Measurements from ENCODE around the gene SLC22A2. TPM values are rescaled to one million over a fixed set of nuclear protein-coding genes. Genes with fewer than 3 reads are reported as not detected.

SLC22A2 gene
- total and polyA plus RNA-seq, 2 experiments from 2014 or later: 0.43 to 0.57 TPM

DNA sequence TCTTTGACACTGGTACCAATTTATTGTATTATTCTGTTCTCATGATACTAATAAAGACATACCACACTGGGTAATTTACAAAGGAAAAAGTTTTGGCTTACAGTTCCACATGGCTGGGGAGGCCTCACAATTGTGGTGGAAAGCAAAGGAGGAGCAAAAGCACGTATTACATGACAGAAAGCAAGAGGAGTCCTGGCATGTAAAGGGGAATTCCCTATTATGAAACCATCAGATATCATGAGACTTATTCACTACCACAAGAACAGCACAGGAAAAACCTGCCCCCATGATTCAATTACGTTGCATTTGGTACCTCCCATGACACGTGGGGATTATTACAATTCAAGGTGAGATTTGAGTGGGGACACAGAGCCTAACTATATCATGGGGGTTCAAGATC is 43.4 kb downstream of the SLC22A2 start:
- 54% methylated on average over 3 of the region's 3 CpGs for WGBS (ENCODE audit: low lambda C conversion rate, missing lambda C conversion rate)
- Histone ChIP-seq H3K4me1 (ENCODE audit: insufficient read depth) (peaks cover 6% of the 10 kb centered on the region), H3K9me2 (replicated peaks; ENCODE audit: insufficient read depth) (no peaks in the 10 kb centered on the region), H3K9me3 (ENCODE audit: low read depth) (no peaks in the 10 kb centered on the region), H3K27me3 (peaks cover 3% of the 10 kb centered on the region), H3K79me2 (no peaks in the 10 kb centered on the region), H3K4me2 (no peak overlapping the region), H3K27ac (no peak overlapping the region), H2AFZ (no peak overlapping the region), H3K4me3 (no peak overlapping the region), H4K20me1 (ENCODE audit: insufficient read depth, poor library complexity, severe bottlenecking) (no peaks in the 10 kb centered on the region), H3K36me3 (replicated peaks; ENCODE audit: insufficient read depth, low read depth) (no peaks in the 10 kb centered on the region)
- TF ChIP-seq, protein P1, sequence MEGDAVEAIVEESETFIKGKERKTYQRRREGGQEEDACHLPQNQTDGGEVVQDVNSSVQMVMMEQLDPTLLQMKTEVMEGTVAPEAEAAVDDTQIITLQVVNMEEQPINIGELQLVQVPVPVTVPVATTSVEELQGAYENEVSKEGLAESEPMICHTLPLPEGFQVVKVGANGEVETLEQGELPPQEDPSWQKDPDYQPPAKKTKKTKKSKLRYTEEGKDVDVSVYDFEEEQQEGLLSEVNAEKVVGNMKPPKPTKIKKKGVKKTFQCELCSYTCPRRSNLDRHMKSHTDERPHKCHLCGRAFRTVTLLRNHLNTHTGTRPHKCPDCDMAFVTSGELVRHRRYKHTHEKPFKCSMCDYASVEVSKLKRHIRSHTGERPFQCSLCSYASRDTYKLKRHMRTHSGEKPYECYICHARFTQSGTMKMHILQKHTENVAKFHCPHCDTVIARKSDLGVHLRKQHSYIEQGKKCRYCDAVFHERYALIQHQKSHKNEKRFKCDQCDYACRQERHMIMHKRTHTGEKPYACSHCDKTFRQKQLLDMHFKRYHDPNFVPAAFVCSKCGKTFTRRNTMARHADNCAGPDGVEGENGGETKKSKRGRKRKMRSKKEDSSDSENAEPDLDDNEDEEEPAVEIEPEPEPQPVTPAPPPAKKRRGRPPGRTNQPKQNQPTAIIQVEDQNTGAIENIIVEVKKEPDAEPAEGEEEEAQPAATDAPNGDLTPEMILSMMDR (IDR thresholded peaks at IDR 0.05; ENCODE audit: poor library complexity): no peak
- TF ChIP-seq EZH2phosphoT487 (IDR thresholded peaks at IDR 0.05; ENCODE audit: low read depth, severe bottlenecking, unreplicated experiment) (no peak), EZH2 (IDR thresholded peaks at IDR 0.05; ENCODE audit: borderline replicate concordance) (no peak)
- no peak for DNase-seq (ENCODE audit: low spot score)

- Histone ChIP-seq H3K36me3 (replicated peaks; ENCODE audit: insufficient read depth, low read depth) (no peaks in the 10 kb centered on the region), H3K9me3 (ENCODE audit: low read depth) (no peaks in the 10 kb centered on the region), H3K27ac (no peak overlapping the region), H3K4me2 (no peak overlapping the region), H4K20me1 (ENCODE audit: insufficient read depth, poor library complexity, severe bottlenecking) (no peaks in the 10 kb centered on the region), H3K79me2 (no peaks in the 10 kb centered on the region), H3K27me3 (no peaks in the 10 kb centered on the region), H3K4me3 (no peak overlapping the region), H2AFZ (no peak overlapping the region), H3K9me2 (replicated peaks; ENCODE audit: insufficient read depth) (no peaks in the 10 kb centered on the region), H3K4me1 (ENCODE audit: insufficient read depth) (no peaks in the 10 kb centered on the region)
- no peak for DNase-seq (ENCODE audit: low spot score)
- WGBS (ENCODE audit: low lambda C conversion rate, missing lambda C conversion rate): 87% methylated on average over 3 of the region's 3 CpGs
- TF ChIP-seq EZH2 (IDR thresholded peaks at IDR 0.05; ENCODE audit: borderline replicate concordance): no peak
- TF ChIP-seq EZH2phosphoT487 (IDR thresholded peaks at IDR 0.05; ENCODE audit: low read depth, severe bottlenecking, unreplicated experiment): no peak
- TF ChIP-seq, protein P1 (IDR thresholded peaks at IDR 0.05; ENCODE audit: poor library complexity): no peak
These were observed 51.0 kb downstream of the SLC22A2 start for GRCh38 chr6:160207618-160208017.

- no peaks in the 10 kb centered on the region for H4K20me1 ChIP-seq (ENCODE audit: insufficient read depth, poor library complexity, severe bottlenecking)
- H3K4me2 ChIP-seq: no peak overlapping the region
These were observed 53.9 kb downstream of the SLC22A2 start for GRCh38 chr6:160204710-160205109.

More at GRCh38 chr6:160204710-160205109, 53.9 kb downstream of the SLC22A2 start:
- H2AFZ ChIP-seq: no peak overlapping the region
- no peaks in the 10 kb centered on the region for H3K27me3 ChIP-seq
- no peaks in the 10 kb centered on the region for H3K4me1 ChIP-seq (ENCODE audit: insufficient read depth)
- no peaks in the 10 kb centered on the region for H3K9me3 ChIP-seq (ENCODE audit: low read depth)
- no peak for TF ChIP-seq EZH2 (IDR thresholded peaks at IDR 0.05; ENCODE audit: borderline replicate concordance)
- TF ChIP-seq, protein P1 (IDR thresholded peaks at IDR 0.05; ENCODE audit: poor library complexity): no peak
- TF ChIP-seq EZH2phosphoT487 (IDR thresholded peaks at IDR 0.05; ENCODE audit: low read depth, severe bottlenecking, unreplicated experiment): no peak
- WGBS (ENCODE audit: low lambda C conversion rate, missing lambda C conversion rate): 79% methylated on average over 1 of the region's 1 CpG
- H3K9me2 ChIP-seq (replicated peaks; ENCODE audit: insufficient read depth): no peaks in the 10 kb centered on the region
- no peak overlapping the region for H3K27ac ChIP-seq
- H3K36me3 ChIP-seq (replicated peaks; ENCODE audit: insufficient read depth, low read depth): no peaks in the 10 kb centered on the region
- H3K79me2 ChIP-seq: no peaks in the 10 kb centered on the region
- DNase-seq (ENCODE audit: low spot score): no peak
- H3K4me3 ChIP-seq: no peak overlapping the region

Data from hepatocyte (in vitro differentiated cells).